SK-N-MC (cell line): ENCODE measurements around the gene FBXL7.

Experiments
- EZH2 ChIP-seq: fragments of 200-600 bp; sonication (generic); IDR thresholded peaks from one replicate; pipeline ENCODE4 v1.6.1; 2017; ENCODE audit warnings: antibody characterized with exemption
- POLR2AphosphoS5 ChIP-seq: IDR thresholded peaks from 2 replicates; pipeline ENCODE4 v1.6.1; 2012; ENCODE audit warnings: mild to moderate bottlenecking, low read depth, low read length, borderline replicate concordance

GRCh38 chr5:15682566-15682965 is 182.6 kb downstream of the FBXL7 start:
- TF ChIP-seq EZH2 (no peak), POLR2AphosphoS5 (no peak)
